Measurements from ENCODE around the gene MAL. TPM values are rescaled to one million over a fixed set of nuclear protein-coding genes. Genes with fewer than 3 reads are reported as not detected.

The MAL gene
- total and polyA plus RNA-seq, 2 of the 13 experiments (the other 11 are each of a cell fraction or from before 2014, with no cell fraction given) = not detected

DNA sequence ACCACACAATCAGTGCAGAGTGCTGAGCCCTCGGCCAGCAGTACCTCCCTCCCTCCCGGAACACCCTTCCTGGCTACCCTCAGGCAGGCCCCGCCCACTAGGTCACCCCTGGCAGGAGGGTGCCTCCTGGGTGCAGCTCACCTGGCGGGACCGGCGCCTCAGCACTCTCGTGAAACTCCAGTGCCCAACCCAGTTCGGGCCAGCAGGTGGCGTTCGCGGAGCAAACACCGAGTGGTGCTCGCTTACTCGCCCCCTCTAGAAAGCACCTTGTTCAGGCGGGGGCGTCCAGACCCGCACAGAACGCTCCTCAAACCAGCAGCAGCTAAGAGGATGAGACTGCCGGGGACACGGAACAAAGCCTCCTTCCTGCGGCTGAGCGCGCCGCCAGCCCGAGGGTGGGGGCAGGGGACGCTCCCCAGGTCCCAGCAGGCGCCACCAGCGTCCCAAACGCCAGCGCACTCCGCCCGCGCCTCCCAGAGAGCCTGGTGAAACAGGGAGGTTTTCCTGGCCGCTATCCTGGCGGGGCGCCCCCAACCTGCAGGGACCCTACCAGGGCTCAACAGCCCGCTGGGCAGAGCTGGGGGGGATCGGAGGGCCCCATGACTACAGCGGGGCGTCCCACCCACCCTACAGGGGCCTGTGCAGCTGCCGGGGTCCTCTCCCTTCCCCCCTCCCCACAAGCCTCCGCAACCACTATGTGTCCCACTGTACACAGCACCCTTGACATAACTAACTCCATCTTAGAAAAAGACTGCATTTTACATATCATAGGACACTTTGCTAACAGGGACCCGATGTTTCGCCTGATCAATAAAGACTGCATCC, 51.4 kb downstream of the MAL start (continued):
- TF ChIP-seq, protein P1, sequence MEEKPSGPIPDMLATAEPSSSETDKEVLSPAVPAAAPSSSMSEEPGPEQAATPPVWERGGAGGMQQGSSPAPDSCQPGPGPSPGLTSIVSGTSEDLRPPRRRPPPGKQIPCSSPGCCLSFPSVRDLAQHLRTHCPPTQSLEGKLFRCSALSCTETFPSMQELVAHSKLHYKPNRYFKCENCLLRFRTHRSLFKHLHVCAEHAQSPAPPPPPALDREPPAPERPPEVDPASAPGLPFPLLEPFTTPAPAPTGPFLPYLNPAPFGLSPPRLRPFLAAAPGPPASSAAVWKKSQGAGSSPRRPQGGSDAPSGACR (CRISPR knock-in tag; IDR thresholded peaks at IDR 0.05) = no peak
- no peak for TF ChIP-seq ZSCAN25 (CRISPR knock-in tag; IDR thresholded peaks at IDR 0.05)
- no peak for TF ChIP-seq ZNF674 (CRISPR knock-in tag; IDR thresholded peaks at IDR 0.05; ENCODE audit: low read depth)
- no peak for TF ChIP-seq ZNF549 (CRISPR knock-in tag; IDR thresholded peaks at IDR 0.05)
- no peak for TF ChIP-seq ISX (CRISPR knock-in tag; conservative IDR thresholded peaks at IDR 0.05)
- TF ChIP-seq ZNF121 (CRISPR knock-in tag; IDR thresholded peaks at IDR 0.05) = peak; percentile 38; the same call in 1 of the 2 replicates
- TF ChIP-seq ZC3H13 (CRISPR knock-in tag; IDR thresholded peaks at IDR 0.05) = no peak
- TF ChIP-seq, protein P2, sequence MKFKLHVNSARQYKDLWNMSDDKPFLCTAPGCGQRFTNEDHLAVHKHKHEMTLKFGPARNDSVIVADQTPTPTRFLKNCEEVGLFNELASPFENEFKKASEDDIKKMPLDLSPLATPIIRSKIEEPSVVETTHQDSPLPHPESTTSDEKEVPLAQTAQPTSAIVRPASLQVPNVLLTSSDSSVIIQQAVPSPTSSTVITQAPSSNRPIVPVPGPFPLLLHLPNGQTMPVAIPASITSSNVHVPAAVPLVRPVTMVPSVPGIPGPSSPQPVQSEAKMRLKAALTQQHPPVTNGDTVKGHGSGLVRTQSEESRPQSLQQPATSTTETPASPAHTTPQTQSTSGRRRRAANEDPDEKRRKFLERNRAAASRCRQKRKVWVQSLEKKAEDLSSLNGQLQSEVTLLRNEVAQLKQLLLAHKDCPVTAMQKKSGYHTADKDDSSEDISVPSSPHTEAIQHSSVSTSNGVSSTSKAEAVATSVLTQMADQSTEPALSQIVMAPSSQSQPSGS (CRISPR knock-in tag; IDR thresholded peaks at IDR 0.05) = peak; percentile 40; the same call in 1 of the 2 replicates
- TF ChIP-seq ZNF782 (CRISPR knock-in tag; IDR thresholded peaks at IDR 0.05; ENCODE audit: borderline replicate concordance) = no peak
- peak; percentile 69 for TF ChIP-seq ZMYM3 (CRISPR knock-in tag; IDR thresholded peaks at IDR 0.05)
- no peak for TF ChIP-seq CEBPB (IDR thresholded peaks at IDR 0.05; ENCODE audit: borderline replicate concordance, low read depth, low read length)
- TF ChIP-seq ATRX (CRISPR knock-in tag; IDR thresholded peaks at IDR 0.05; ENCODE audit: borderline replicate concordance) = no peak
- no peak for TF ChIP-seq ZNF709 (CRISPR knock-in tag; IDR thresholded peaks at IDR 0.05)
- TF ChIP-seq, protein P3, sequence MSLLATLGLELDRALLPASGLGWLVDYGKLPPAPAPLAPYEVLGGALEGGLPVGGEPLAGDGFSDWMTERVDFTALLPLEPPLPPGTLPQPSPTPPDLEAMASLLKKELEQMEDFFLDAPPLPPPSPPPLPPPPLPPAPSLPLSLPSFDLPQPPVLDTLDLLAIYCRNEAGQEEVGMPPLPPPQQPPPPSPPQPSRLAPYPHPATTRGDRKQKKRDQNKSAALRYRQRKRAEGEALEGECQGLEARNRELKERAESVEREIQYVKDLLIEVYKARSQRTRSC (CRISPR knock-in tag; IDR thresholded peaks at IDR 0.05; ENCODE audit: low read depth) = no peak
- TF ChIP-seq KDM5B (CRISPR knock-in tag; IDR thresholded peaks at IDR 0.05; ENCODE audit: borderline replicate concordance) = peak; percentile 83
- TF ChIP-seq HMGXB3 (CRISPR knock-in tag; IDR thresholded peaks at IDR 0.05; ENCODE audit: borderline replicate concordance) = peak; percentile 26; the same call in 1 of the 2 replicates
- TF ChIP-seq ZNF280B (CRISPR knock-in tag; IDR thresholded peaks at IDR 0.05; ENCODE audit: borderline replicate concordance) = no peak
- TF ChIP-seq ZNF589 (CRISPR knock-in tag; conservative IDR thresholded peaks at IDR 0.05) = no peak
- TF ChIP-seq TEAD2 (CRISPR knock-in tag; IDR thresholded peaks at IDR 0.05) = no peak
- TF ChIP-seq CBX1 (IDR thresholded peaks at IDR 0.05; ENCODE audit: low read depth) = no peak
- TF ChIP-seq IKZF4 (CRISPR knock-in tag; IDR thresholded peaks at IDR 0.05; ENCODE audit: borderline replicate concordance, low read depth, not compliant biosample characterization) = no peak

Measured in HepG2 (cell line).